ENCODE results near the gene ABCA2.

Gene ABCA2

GRCh38 chr9:137048655-137049543 is 20.9 kb upstream of the ABCA2 start:
- Histone ChIP-seq H3K27me3 (ENCODE audit: control insufficient read depth in 3 of 3, insufficient read depth in 3 of 3, low read depth in 1 of 3, low read length in 3 of 3) (peaks cover 16 to 81% (median 66%) of the 10 kb centered on the region in 3 experiments), H3K27ac (replicated peaks; ENCODE audit: low read length) (no peak overlapping the region), H4K8ac (ENCODE audit: low read depth, low read length) (no peak overlapping the region), H4K91ac (ENCODE audit: low read depth, low read length, poor library complexity) (no peak overlapping the region), H2AFZ (ENCODE audit: low read length) (no peak overlapping the region), H2BK12ac (ENCODE audit: low read length) (no peak overlapping the region), H3K9ac (ENCODE audit: low read depth, low read length, poor library complexity) (peak overlapping the region; percentile 44), H3K18ac (ENCODE audit: low read length) (peak overlapping the region; percentile 76), H3K23ac (ENCODE audit: low read depth, low read length, poor library complexity) (peak overlapping the region; percentile 80), H2BK5ac (ENCODE audit: low read length) (no peak overlapping the region), H3K4me3 (ENCODE audit: low read length in 2 of 2) (no peak overlapping the region), H3K9me3 (replicated peaks in 1 of 2; ENCODE audit: control insufficient read depth in 2 of 2, insufficient read depth in 1 of 2, low read depth in 1 of 2, low read length in 2 of 2) (peaks cover 0 to 2% of the 10 kb centered on the region in 2 donors), H3K14ac (ENCODE audit: low read length) (no peak overlapping the region), H2BK120ac (ENCODE audit: low read depth, low read length) (no peak overlapping the region), H3K4me2 (ENCODE audit: insufficient read depth, low read length, poor library complexity, severe bottlenecking) (no peak overlapping the region), H3K36me3 (replicated peaks in 1 of 2; ENCODE audit: control insufficient read depth in 2 of 2, insufficient read depth in 2 of 2, low read length in 2 of 2) (no peaks in the 10 kb centered on the region), H2AK5ac (ENCODE audit: low read depth, low read length) (no peak overlapping the region), H2BK15ac (ENCODE audit: low read length) (no peak overlapping the region), H3K4me1 (ENCODE audit: control insufficient read depth in 2 of 2, insufficient read depth in 1 of 2, low read depth in 1 of 2, low read length in 2 of 2) (peaks cover 8 to 12% of the 10 kb centered on the region in 2 donors), H3K4ac (ENCODE audit: low read length) (no peak overlapping the region), H3K79me1 (ENCODE audit: low read depth, low read length) (peaks cover 5% of the 10 kb centered on the region)
- no CpG with 5 or more reads among the region's 72 CpGs for WGBS, 2 donors (ENCODE audit: extremely low coverage in 2 of 2, insufficient read length in 2 of 2, insufficient replicate concordance in 1 of 2)
- no peak for DNase-seq (ENCODE audit: low spot score)

- H2AFZ ChIP-seq (ENCODE audit: low read length) = peak within 1 kb of the TSS; percentile 97
- no peak within 1 kb of the TSS for H2BK120ac ChIP-seq (ENCODE audit: low read depth, low read length)
- peaks cover 5 to 54% (median 40%) of the 10 kb centered on the region in 3 experiments for H3K27me3 ChIP-seq (ENCODE audit: control insufficient read depth in 3 of 3, insufficient read depth in 3 of 3, low read depth in 1 of 3, low read length in 3 of 3)
- peaks cover 5% of the 10 kb centered on the region for H3K79me1 ChIP-seq (ENCODE audit: low read depth, low read length)
- no peaks in the 10 kb centered on the region for H3K36me3 ChIP-seq (replicated peaks in 1 of 2; ENCODE audit: control insufficient read depth in 2 of 2, insufficient read depth in 2 of 2, low read length in 2 of 2)
- H3K27ac ChIP-seq (replicated peaks; ENCODE audit: low read length) = no peak within 1 kb of the TSS
- H3K9me3 ChIP-seq (replicated peaks in 1 of 2; ENCODE audit: control insufficient read depth in 2 of 2, insufficient read depth in 1 of 2, low read depth in 1 of 2, low read length in 2 of 2) = peaks cover 0 to 2% of the 10 kb centered on the region in 2 donors
- peak within 1 kb of the TSS; percentile 91 for H2AK5ac ChIP-seq (ENCODE audit: low read depth, low read length)
- peak within 1 kb of the TSS; percentile 48 for H2BK5ac ChIP-seq (ENCODE audit: low read length)
- H4K8ac ChIP-seq (ENCODE audit: low read depth, low read length) = no peak within 1 kb of the TSS
- H3K4me1 ChIP-seq (ENCODE audit: control insufficient read depth in 2 of 2, insufficient read depth in 1 of 2, low read depth in 1 of 2, low read length in 2 of 2) = peaks cover 8 to 30% of the 10 kb centered on the region in 2 donors
- H3K18ac ChIP-seq (ENCODE audit: low read length) = peak within 1 kb of the TSS; percentile 89
- H3K4me3 ChIP-seq (ENCODE audit: low read length in 2 of 2) = peak within 1 kb of the TSS; percentile 82 to 88
- H2BK15ac ChIP-seq (ENCODE audit: low read length) = no peak within 1 kb of the TSS
- H3K4ac ChIP-seq (ENCODE audit: low read length) = peak within 1 kb of the TSS; percentile 3
- no peak within 1 kb of the TSS for H4K91ac ChIP-seq (ENCODE audit: low read depth, low read length, poor library complexity)
- no CpG with 5 or more reads among the region's 57 CpGs for WGBS, 2 donors (ENCODE audit: extremely low coverage in 2 of 2, insufficient read length in 2 of 2, insufficient replicate concordance in 1 of 2)
- H3K14ac ChIP-seq (ENCODE audit: low read length) = peak within 1 kb of the TSS; percentile 97
- DNase-seq (ENCODE audit: low spot score) = peak; percentile 85
- H3K9ac ChIP-seq (ENCODE audit: low read depth, low read length, poor library complexity) = peak within 1 kb of the TSS; percentile 86
- peak within 1 kb of the TSS; percentile 100 for H3K4me2 ChIP-seq (ENCODE audit: insufficient read depth, low read length, poor library complexity, severe bottlenecking)
- peak within 1 kb of the TSS; percentile 91 for H3K23ac ChIP-seq (ENCODE audit: low read depth, low read length, poor library complexity)
- peak within 1 kb of the TSS; percentile 22 for H2BK12ac ChIP-seq (ENCODE audit: low read length)
Measured at GRCh38 chr9:137046088-137046787, 18.2 kb upstream of the ABCA2 start, which contains the start of gene NPDC1. Gene NPDC1, minus strand, starts transcription at chr9:137046177. Its CDS starts 188 bp downstream, at chr9:137045989.

- peak overlapping the region; percentile 3 for H3K4ac ChIP-seq (ENCODE audit: low read length)
- no peak overlapping the region for H4K8ac ChIP-seq (ENCODE audit: low read depth, low read length)
- H2AFZ ChIP-seq (ENCODE audit: low read length) = peak overlapping the region; percentile 97
- DNase-seq (ENCODE audit: low spot score) = no peak
- peak overlapping the region; percentile 82 to 88 for H3K4me3 ChIP-seq (ENCODE audit: low read length in 2 of 2)
- no peak overlapping the region for H2BK120ac ChIP-seq (ENCODE audit: low read depth, low read length)
- H2BK12ac ChIP-seq (ENCODE audit: low read length) = peak overlapping the region; percentile 22
- no peak overlapping the region for H4K91ac ChIP-seq (ENCODE audit: low read depth, low read length, poor library complexity)
- H2BK15ac ChIP-seq (ENCODE audit: low read length) = no peak overlapping the region
- H3K4me1 ChIP-seq (ENCODE audit: control insufficient read depth in 2 of 2, insufficient read depth in 1 of 2, low read depth in 1 of 2, low read length in 2 of 2) = peaks cover 8 to 36% of the 10 kb centered on the region in 2 donors
- peak overlapping the region; percentile 86 for H3K9ac ChIP-seq (ENCODE audit: low read depth, low read length, poor library complexity)
- H3K23ac ChIP-seq (ENCODE audit: low read depth, low read length, poor library complexity) = peak overlapping the region; percentile 91
- peak overlapping the region; percentile 100 for H3K4me2 ChIP-seq (ENCODE audit: insufficient read depth, low read length, poor library complexity, severe bottlenecking)
- H3K27ac ChIP-seq (replicated peaks; ENCODE audit: low read length) = no peak overlapping the region
- H2BK5ac ChIP-seq (ENCODE audit: low read length) = peak overlapping the region; percentile 48
- H3K9me3 ChIP-seq (replicated peaks in 1 of 2; ENCODE audit: control insufficient read depth in 2 of 2, insufficient read depth in 1 of 2, low read depth in 1 of 2, low read length in 2 of 2) = peaks cover 0 to 2% of the 10 kb centered on the region in 2 donors
- no CpG with 5 or more reads among the region's 96 CpGs for whole genome bisulfite sequencing, 2 donors (ENCODE audit: extremely low coverage in 2 of 2, insufficient read length in 2 of 2, insufficient replicate concordance in 1 of 2)
- peak overlapping the region; percentile 91 for H2AK5ac ChIP-seq (ENCODE audit: low read depth, low read length)
- peak overlapping the region; percentile 97 for H3K14ac ChIP-seq (ENCODE audit: low read length)
- peak overlapping the region; percentile 89 for H3K18ac ChIP-seq (ENCODE audit: low read length)
- H3K36me3 ChIP-seq (replicated peaks in 1 of 2; ENCODE audit: control insufficient read depth in 2 of 2, insufficient read depth in 2 of 2, low read length in 2 of 2) = no peaks in the 10 kb centered on the region
- H3K79me1 ChIP-seq (ENCODE audit: low read depth, low read length) = peaks cover 6% of the 10 kb centered on the region
- peaks cover 5 to 47% (median 32%) of the 10 kb centered on the region in 3 experiments for H3K27me3 ChIP-seq (ENCODE audit: control insufficient read depth in 3 of 3, insufficient read depth in 3 of 3, low read depth in 1 of 3, low read length in 3 of 3)
Measured at GRCh38 chr9:137045294-137046087, 17.5 kb upstream of the ABCA2 start.

Measured in neuronal stem cell (in vitro differentiated cells).